ENCODE data around the gene CHRDL2. TPM values are rescaled to one million over a fixed set of nuclear protein-coding genes. Genes with fewer than 3 reads are reported as not detected.

CHRDL2 gene
- total and polyA plus RNA-seq, 5 donors from 2014 or later, result not detected

DNA sequence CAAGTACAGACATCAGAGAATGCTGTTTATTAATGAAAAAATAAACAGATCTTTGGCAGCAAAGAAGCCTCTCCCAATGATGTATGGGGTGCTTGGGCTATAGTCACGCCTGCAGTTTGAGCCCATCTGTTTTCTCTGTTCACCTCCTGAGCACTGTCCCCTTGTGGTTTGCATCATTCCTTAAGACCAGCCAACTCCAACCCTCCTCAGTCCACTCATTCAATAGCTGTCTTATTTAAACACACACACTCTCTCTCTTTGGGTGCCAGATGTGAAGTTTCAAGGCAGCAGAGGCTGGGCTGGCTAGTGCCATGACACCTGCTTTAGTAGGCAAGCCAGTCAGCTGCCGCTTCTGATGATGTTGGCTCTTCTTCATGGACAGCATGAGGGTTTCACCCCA lies 80.7 kb downstream of the CHRDL2 start:
- H3K4me3 ChIP-seq (ENCODE audit: low read depth, low read length), result no peak overlapping the region
- ATAC-seq (ENCODE audit: low read depth in 2 of 2), result no peak
- H3K9me3 ChIP-seq (ENCODE audit: control insufficient read depth in 2 of 2, low read length in 2 of 2), result no peaks in the 10 kb centered on the region
- H3K36me3 Mint-ChIP-seq, result peaks cover 30% of the 10 kb centered on the region
- no peaks in the 10 kb centered on the region for H3K27me3 ChIP-seq (ENCODE audit: control insufficient read depth, insufficient read depth, low read length)
- no peak for DNase-seq
- H3K4me1 ChIP-seq (ENCODE audit: control insufficient read depth, insufficient read depth, low read length, poor library complexity, severe bottlenecking), result no peaks in the 10 kb centered on the region
- peaks cover 6% of the 10 kb centered on the region for H3K36me3 ChIP-seq (ENCODE audit: control insufficient read depth, insufficient read depth, low read length)
- no peak overlapping the region for H3K4me3 Mint-ChIP-seq
- H3K9me3 Mint-ChIP-seq, result peaks cover 0 to 4% (median 0%) of the 10 kb centered on the region in 7 donors
- no peaks in the 10 kb centered on the region for H3K4me1 Mint-ChIP-seq
- no peaks in the 10 kb centered on the region for H3K27me3 Mint-ChIP-seq
- no peak overlapping the region for H3K27ac ChIP-seq (ENCODE audit: insufficient read depth, low read length, poor library complexity, severe bottlenecking)
- peak overlapping the region in 1 of 3 donors; percentile 36 for H3K27ac Mint-ChIP-seq

- Histone ChIP-seq H3K27me3 (ENCODE audit: control insufficient read depth, insufficient read depth, low read length) (no peaks in the 10 kb centered on the region), H3K36me3 (ENCODE audit: control insufficient read depth, insufficient read depth, low read length) (peaks cover 6% of the 10 kb centered on the region), H3K27ac (ENCODE audit: insufficient read depth, low read length, poor library complexity, severe bottlenecking) (no peak overlapping the region), H3K4me1 (ENCODE audit: control insufficient read depth, insufficient read depth, low read length, poor library complexity, severe bottlenecking) (no peaks in the 10 kb centered on the region), H3K4me3 (ENCODE audit: low read depth, low read length) (no peak overlapping the region), H3K9me3 (ENCODE audit: control insufficient read depth in 2 of 2, low read length in 2 of 2) (no peaks in the 10 kb centered on the region)
- peaks cover 28% of the 10 kb centered on the region for H3K36me3 Mint-ChIP-seq
- ATAC-seq (ENCODE audit: low read depth in 2 of 2), result no peak
- no peak overlapping the region for H3K27ac Mint-ChIP-seq
- H3K4me1 Mint-ChIP-seq, result peaks cover 0 to 2% (median 0%) of the 10 kb centered on the region in 4 donors
- no peaks in the 10 kb centered on the region for H3K27me3 Mint-ChIP-seq
- DNase-seq, result no peak
- H3K4me3 Mint-ChIP-seq, result no peak overlapping the region
- H3K9me3 Mint-ChIP-seq, result peaks cover 0 to 2% (median 0%) of the 10 kb centered on the region in 7 donors
Observed at GRCh38 chr11:74648894-74649293, 82.3 kb downstream of the CHRDL2 start.

GRCh38 chr11:74647831-74648230 lies 83.4 kb downstream of the CHRDL2 start:
- Histone ChIP-seq H3K9me3 (ENCODE audit: control insufficient read depth in 2 of 2, low read length in 2 of 2) (no peaks in the 10 kb centered on the region), H3K4me3 (ENCODE audit: low read depth, low read length) (no peak overlapping the region), H3K36me3 (ENCODE audit: control insufficient read depth, insufficient read depth, low read length) (peaks cover 5% of the 10 kb centered on the region), H3K27me3 (ENCODE audit: control insufficient read depth, insufficient read depth, low read length) (no peaks in the 10 kb centered on the region), H3K4me1 (ENCODE audit: control insufficient read depth, insufficient read depth, low read length, poor library complexity, severe bottlenecking) (no peaks in the 10 kb centered on the region), H3K27ac (ENCODE audit: insufficient read depth, low read length, poor library complexity, severe bottlenecking) (no peak overlapping the region)
- Mint-ChIP-seq H3K4me1 (peaks cover 0 to 2% (median 0%) of the 10 kb centered on the region in 4 donors), H3K9me3 (peaks cover 0 to 1% (median 0%) of the 10 kb centered on the region in 7 donors), H3K27me3 (no peaks in the 10 kb centered on the region), H3K27ac (no peak overlapping the region), H3K4me3 (no peak overlapping the region), H3K36me3 (peaks cover 27% of the 10 kb centered on the region)
- ATAC-seq (ENCODE audit: low read depth in 2 of 2) (no peak), DNase-seq (no peak)

- Histone ChIP-seq H3K27ac (ENCODE audit: insufficient read depth, low read length, poor library complexity, severe bottlenecking) (no peak overlapping the region), H3K4me3 (ENCODE audit: low read depth, low read length) (no peak overlapping the region), H3K9me3 (ENCODE audit: control insufficient read depth in 2 of 2, low read length in 2 of 2) (no peaks in the 10 kb centered on the region), H3K27me3 (ENCODE audit: control insufficient read depth, insufficient read depth, low read length) (no peaks in the 10 kb centered on the region), H3K4me1 (ENCODE audit: control insufficient read depth, insufficient read depth, low read length, poor library complexity, severe bottlenecking) (no peaks in the 10 kb centered on the region), H3K36me3 (ENCODE audit: control insufficient read depth, insufficient read depth, low read length) (peaks cover 8% of the 10 kb centered on the region)
- Mint-ChIP-seq H3K27ac (no peak overlapping the region), H3K9me3 (peaks cover 0 to 1% (median 0%) of the 10 kb centered on the region in 7 donors), H3K36me3 (peaks cover 25% of the 10 kb centered on the region), H3K4me1 (peaks cover 0 to 2% (median 0%) of the 10 kb centered on the region in 4 donors), H3K4me3 (no peak overlapping the region), H3K27me3 (no peaks in the 10 kb centered on the region)
- ATAC-seq (ENCODE audit: low read depth in 2 of 2), result no peak
- DNase-seq, result no peak
Observed at GRCh38 chr11:74647404-74647803, 83.8 kb downstream of the CHRDL2 start.

DNA sequence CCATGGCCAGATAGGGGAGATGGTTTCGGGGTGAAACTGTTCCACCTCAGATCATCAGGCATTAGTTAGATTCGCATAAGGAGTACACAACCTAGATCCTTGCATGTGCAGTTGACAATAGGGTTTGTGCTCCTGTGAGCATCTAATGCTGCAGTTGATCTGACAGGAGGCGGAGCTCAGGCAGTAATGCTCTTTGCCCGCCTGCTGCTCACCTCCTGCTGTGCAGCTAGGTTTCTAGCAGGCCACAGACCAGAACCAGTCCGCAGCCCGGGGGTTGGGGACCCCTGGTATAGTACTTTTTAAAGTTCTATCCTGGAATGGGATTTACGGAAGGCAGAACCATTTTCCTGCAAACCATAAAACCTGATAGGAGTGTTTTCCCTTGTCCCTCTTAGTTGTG lies 84.3 kb downstream of the CHRDL2 start:
- Histone ChIP-seq H3K4me1 (ENCODE audit: control insufficient read depth, insufficient read depth, low read length, poor library complexity, severe bottlenecking) (no peaks in the 10 kb centered on the region), H3K27ac (ENCODE audit: insufficient read depth, low read length, poor library complexity, severe bottlenecking) (no peak overlapping the region), H3K36me3 (ENCODE audit: control insufficient read depth, insufficient read depth, low read length) (peaks cover 13% of the 10 kb centered on the region), H3K4me3 (ENCODE audit: low read depth, low read length) (no peak overlapping the region), H3K9me3 (ENCODE audit: control insufficient read depth in 2 of 2, low read length in 2 of 2) (no peaks in the 10 kb centered on the region), H3K27me3 (ENCODE audit: control insufficient read depth, insufficient read depth, low read length) (no peaks in the 10 kb centered on the region)
- DNase-seq (no peak), ATAC-seq (ENCODE audit: low read depth in 2 of 2) (no peak)
- no peaks in the 10 kb centered on the region for H3K27me3 Mint-ChIP-seq
- peaks cover 0 to 2% (median 0%) of the 10 kb centered on the region in 4 donors for H3K4me1 Mint-ChIP-seq
- no peak overlapping the region for H3K4me3 Mint-ChIP-seq
- H3K36me3 Mint-ChIP-seq, result peaks cover 28% of the 10 kb centered on the region
- peaks cover 0 to 1% (median 0%) of the 10 kb centered on the region in 7 donors for H3K9me3 Mint-ChIP-seq
- H3K27ac Mint-ChIP-seq, result no peak overlapping the region

Other genes with a start within 250 kb of the CHRDL2 start
- gene LIPT2, start 237.7 kb downstream of the CHRDL2 start, total RNA-seq, result 6.1 TPM
- 10 to 100 TPM; 11.5 to 20.7 (median 14.6) TPM for gene LIPT2, start 237.7 kb downstream of the CHRDL2 start, polyA plus RNA-seq
- 11.8 TPM for gene POLD3, start 138.8 kb downstream of the CHRDL2 start, total RNA-seq
- 10 to 100 TPM; 16.3 to 20.1 (median 18.5) TPM for gene POLD3, start 138.8 kb downstream of the CHRDL2 start, polyA plus RNA-seq
- gene RNF169, start 17.4 kb upstream of the CHRDL2 start, total RNA-seq, result 30.2 TPM
- gene RNF169, start 17.4 kb upstream of the CHRDL2 start, polyA plus RNA-seq, result 1 to 10 TPM; 1.3 to 2.0 (median 1.4) TPM
- 33.4 TPM for gene XRRA1, start 217.7 kb upstream of the CHRDL2 start, total RNA-seq
- gene XRRA1, start 217.7 kb upstream of the CHRDL2 start, polyA plus RNA-seq, result 10 to 100 TPM in 1 of 4 donors, 1 to 10 TPM in 3; 5.4 to 11.3 (median 7.4) TPM
- gene SPCS2, start 217.8 kb upstream of the CHRDL2 start, total RNA-seq, result 73.2 TPM
- 100 to 1,000 TPM; 166 to 266 (median 195) TPM for gene SPCS2, start 217.8 kb upstream of the CHRDL2 start, polyA plus RNA-seq